H1 (cell line): ENCODE results near the gene AHDC1. TPM values are rescaled to one million over a fixed set of nuclear protein-coding genes. Genes with fewer than 3 reads are reported as not detected.

Source experiments
- BCL11A ChIP-seq, 2 experiments: IDR thresholded peaks; one replicate each; pipeline ENCODE4 v1.6.1; 2011; ENCODE audit warnings: low read depth in 2 of 2, low read length in 2 of 2, mild to moderate bottlenecking in 2 of 2
- BRCA1 ChIP-seq: IDR thresholded peaks from 2 replicates; pipeline ENCODE4 v1.6.1; 2012; ENCODE audit warnings: low read depth, low read length, improper control_type of control experiment
- GABPA ChIP-seq: IDR thresholded peaks from 2 replicates; pipeline ENCODE4 v1.6.1; 2011; ENCODE audit warnings: mild to moderate bottlenecking, low read length, moderate library complexity, borderline replicate concordance; ENCODE audit not compliant: insufficient read depth
- SP2 ChIP-seq: IDR thresholded peaks from 2 replicates; pipeline ENCODE4 v1.6.1; 2012; ENCODE audit warnings: mild to moderate bottlenecking, low read length, inconsistent platforms
- TCF12 ChIP-seq: IDR thresholded peaks from 2 replicates; pipeline ENCODE4 v1.6.1; 2011; ENCODE audit warnings: low read depth, mild to moderate bottlenecking, low read length
- polyA plus RNA-seq, 7 experiments: library from polyadenylated mRNA; depleted of rRNA in 3 of 7; stranded (reverse) in 5 of 7; unstranded in 2 of 7; fragments of >200 nt in 5 of 7; fragments of 200-250 nt in 2 of 7; gene quantifications; 1 replicate in 5 of 7; 2 replicates in 1 of 7; 4 replicates in 1 of 7; pipeline versions ENCODE4 v1.2.1 to v1.2.3, GENCODE V29; 2011 to 2013; ENCODE audit warnings: missing spikeins in 2 of 7, mixed read lengths in 2 of 7
- total RNA-seq: library from RNA; stranded (reverse); fragmentation: NEBNext Ultra II Directional; extraction: Animal tissue kit (Norgen Biotek cat#: 25700); gene quantifications from 2 replicates; pipeline ENCODE4 v1.2.1, GENCODE V29; 2021

The AHDC1 gene
- total and polyA plus RNA-seq, 2 of the 8 experiments (the other 6 are each of a cell fraction or from before 2014, with no cell fraction given) = 4.4 to 35.1 TPM

DNA sequence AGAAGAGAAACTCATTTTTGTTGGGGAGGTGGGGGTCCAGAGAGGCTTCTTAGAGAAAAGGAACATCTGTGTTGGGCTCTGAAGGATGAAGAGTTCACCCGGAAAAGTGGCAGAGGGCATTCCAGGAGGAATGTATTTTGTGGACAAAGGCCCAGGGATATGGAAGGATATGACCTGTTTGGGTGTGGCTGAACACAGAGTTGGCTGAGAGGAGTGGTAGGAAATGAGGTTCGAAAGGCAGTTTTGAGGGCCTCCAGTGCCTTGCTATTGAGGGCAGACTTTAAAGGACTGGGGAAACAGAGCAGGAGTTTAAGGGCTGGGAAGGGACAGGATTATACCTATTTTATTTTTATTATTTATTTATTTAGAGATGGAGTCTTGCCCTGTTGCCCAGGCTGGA lies 86.6 kb downstream of the AHDC1 start (continued):
- no peak for TF ChIP-seq SP2
- no peak for TF ChIP-seq GABPA
- TF ChIP-seq BRCA1 = no peak
- no peak for TF ChIP-seq BCL11A (IDR thresholded peaks at IDR 0.05; ENCODE audit: low read depth in 2 of 2, low read length in 2 of 2)
- no peak for TF ChIP-seq TCF12
